Right lobe of liver (tissue), 4 donors: ENCODE measurements around the gene MACROD2.

Experiments
- CTCF ChIP-seq, 4 donors: fragments of 200-600 bp in 3 of 4; fragments of 450-650 bp in 1 of 4; IDR thresholded peaks; one replicate each; pipeline versions ENCODE4 v1.5.1 to v1.8.0; 2016 to 2022; ENCODE audit warnings: antibody characterized with exemption in 4 of 4, mild to moderate bottlenecking in 2 of 4
- POLR2A ChIP-seq: fragments of 450-650 bp; IDR thresholded peaks from one replicate; pipeline ENCODE4 v1.6.1; 2017; ENCODE audit warnings: antibody characterized with exemption, mild to moderate bottlenecking
- donor health status: DM: no; HTN: no; CAD: no.
- donor health status: DM: no; HTN: no; CAD: no.
- donor health status: DM: no; HTN: yes; CAD: no.

- no peak for TF ChIP-seq POLR2A
- TF ChIP-seq CTCF (IDR thresholded peaks at IDR 0.05), result no peak
Measured at GRCh38 chr20:15162079-15162647, 1166.8 kb downstream of the MACROD2 start.
